ENCODE data around the gene ACSF3.

ACSF3 gene

DNA sequence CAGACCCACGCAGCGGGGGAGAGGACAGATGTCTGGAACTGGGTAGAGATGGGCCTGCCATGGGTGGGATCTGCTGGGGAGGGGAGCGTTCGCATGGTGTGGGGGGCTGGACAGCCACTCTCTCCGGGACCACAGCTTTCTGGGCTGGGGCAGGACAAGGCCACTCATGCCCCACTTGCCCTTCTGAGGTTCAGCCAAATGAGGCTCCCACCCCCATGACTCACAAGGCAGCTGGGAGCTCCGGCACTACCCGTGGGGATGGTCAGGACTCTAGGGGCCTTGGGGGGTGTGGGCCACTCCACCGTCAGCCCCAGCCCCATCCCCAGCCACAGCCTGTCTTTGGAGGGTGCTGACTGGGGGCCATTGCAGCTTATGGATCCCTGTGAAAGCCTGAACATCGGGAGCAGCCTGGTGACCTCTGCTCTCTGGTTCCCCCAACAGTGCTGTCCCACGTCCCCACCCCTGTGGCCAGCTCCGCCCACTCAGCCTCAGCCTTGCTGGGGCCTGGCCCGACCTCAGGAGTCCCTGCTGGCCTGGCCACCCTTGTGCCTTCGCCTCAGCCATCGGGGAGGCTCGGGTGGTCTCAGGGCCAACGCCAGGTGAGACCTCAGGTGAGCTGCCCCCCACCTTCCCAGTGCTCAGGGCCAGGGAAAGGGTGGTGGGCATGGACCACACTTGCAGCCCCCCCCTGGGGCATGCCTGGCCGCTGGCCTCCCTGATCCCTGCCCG, 73.2 kb downstream of the ACSF3 start:
- DNase-seq (ENCODE audit: low read depth) = no peak

GRCh38 chr16:89167425-89167941, 73.8 kb downstream of the ACSF3 start:
- no peak overlapping the region for H3K4me3 ChIP-seq (ENCODE audit: low read length)
- DNase-seq (ENCODE audit: low read depth) = peak; percentile 58
- TF ChIP-seq, protein P1, sequence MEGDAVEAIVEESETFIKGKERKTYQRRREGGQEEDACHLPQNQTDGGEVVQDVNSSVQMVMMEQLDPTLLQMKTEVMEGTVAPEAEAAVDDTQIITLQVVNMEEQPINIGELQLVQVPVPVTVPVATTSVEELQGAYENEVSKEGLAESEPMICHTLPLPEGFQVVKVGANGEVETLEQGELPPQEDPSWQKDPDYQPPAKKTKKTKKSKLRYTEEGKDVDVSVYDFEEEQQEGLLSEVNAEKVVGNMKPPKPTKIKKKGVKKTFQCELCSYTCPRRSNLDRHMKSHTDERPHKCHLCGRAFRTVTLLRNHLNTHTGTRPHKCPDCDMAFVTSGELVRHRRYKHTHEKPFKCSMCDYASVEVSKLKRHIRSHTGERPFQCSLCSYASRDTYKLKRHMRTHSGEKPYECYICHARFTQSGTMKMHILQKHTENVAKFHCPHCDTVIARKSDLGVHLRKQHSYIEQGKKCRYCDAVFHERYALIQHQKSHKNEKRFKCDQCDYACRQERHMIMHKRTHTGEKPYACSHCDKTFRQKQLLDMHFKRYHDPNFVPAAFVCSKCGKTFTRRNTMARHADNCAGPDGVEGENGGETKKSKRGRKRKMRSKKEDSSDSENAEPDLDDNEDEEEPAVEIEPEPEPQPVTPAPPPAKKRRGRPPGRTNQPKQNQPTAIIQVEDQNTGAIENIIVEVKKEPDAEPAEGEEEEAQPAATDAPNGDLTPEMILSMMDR (IDR thresholded peaks at IDR 0.05; ENCODE audit: insufficient read depth, low read depth, low read length, missing control alignments) = peak; percentile 78

More for the DNA sequence above, 73.2 kb downstream of the ACSF3 start:
- TF ChIP-seq, protein P1 (IDR thresholded peaks at IDR 0.05; ENCODE audit: insufficient read depth, low read depth, low read length, missing control alignments) = no peak
- H3K4me3 ChIP-seq (ENCODE audit: low read length) = no peak overlapping the region

- TF ChIP-seq, protein P1 (IDR thresholded peaks at IDR 0.05; ENCODE audit: insufficient read depth, low read depth, low read length, missing control alignments) = peak; percentile 4
- H3K4me3 ChIP-seq (ENCODE audit: low read length) = no peak overlapping the region
- no peak for DNase-seq (ENCODE audit: low read depth)
Observed at GRCh38 chr16:89168381-89169189, 74.9 kb downstream of the ACSF3 start.

DNA sequence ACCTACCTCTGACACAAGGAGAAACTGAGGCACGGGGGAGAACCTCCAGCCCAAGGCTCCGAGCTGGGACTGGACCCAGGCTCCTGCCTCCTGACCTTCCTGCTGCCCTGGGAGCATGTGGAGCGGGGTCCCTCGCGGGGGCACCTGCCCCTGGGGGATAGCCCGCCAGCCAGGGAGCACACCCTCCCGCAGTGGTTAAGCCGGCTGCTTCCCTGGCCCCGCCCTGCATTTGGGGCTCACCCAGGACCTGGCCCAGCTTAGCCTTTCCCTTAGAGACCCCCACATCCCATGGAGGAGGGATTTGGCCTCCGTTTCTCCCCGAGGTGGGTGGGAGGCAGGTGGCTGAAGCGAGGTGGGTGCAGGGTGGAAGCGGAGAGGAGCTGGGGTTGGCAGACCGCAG, 76.1 kb downstream of the ACSF3 start:
- no peak overlapping the region for H3K4me3 ChIP-seq (ENCODE audit: low read length)
- no peak for DNase-seq (ENCODE audit: low read depth)
- TF ChIP-seq, protein P1 (IDR thresholded peaks at IDR 0.05; ENCODE audit: insufficient read depth, low read depth, low read length, missing control alignments) = no peak

GRCh38 chr16:89170346-89171215, 76.9 kb downstream of the ACSF3 start:
- TF ChIP-seq, protein P1 (IDR thresholded peaks at IDR 0.05; ENCODE audit: insufficient read depth, low read depth, low read length, missing control alignments) = no peak
- DNase-seq (ENCODE audit: low read depth) = peak; percentile 33
- no peak overlapping the region for H3K4me3 ChIP-seq (ENCODE audit: low read length)

Measured in epithelial cell of esophagus (primary cell).